ENCODE results near the gene TRAPPC12. TPM values are rescaled to one million over a fixed set of nuclear protein-coding genes. Genes with fewer than 3 reads are reported as not detected.
A peak's percentile ranks its signal among the peaks of the same experiment; 100 is the strongest.

Gene TRAPPC12
- total and polyA plus RNA-seq, 8 donors, result 46.6 to 158 (median 70.7) TPM

- TF ChIP-seq, protein P1, sequence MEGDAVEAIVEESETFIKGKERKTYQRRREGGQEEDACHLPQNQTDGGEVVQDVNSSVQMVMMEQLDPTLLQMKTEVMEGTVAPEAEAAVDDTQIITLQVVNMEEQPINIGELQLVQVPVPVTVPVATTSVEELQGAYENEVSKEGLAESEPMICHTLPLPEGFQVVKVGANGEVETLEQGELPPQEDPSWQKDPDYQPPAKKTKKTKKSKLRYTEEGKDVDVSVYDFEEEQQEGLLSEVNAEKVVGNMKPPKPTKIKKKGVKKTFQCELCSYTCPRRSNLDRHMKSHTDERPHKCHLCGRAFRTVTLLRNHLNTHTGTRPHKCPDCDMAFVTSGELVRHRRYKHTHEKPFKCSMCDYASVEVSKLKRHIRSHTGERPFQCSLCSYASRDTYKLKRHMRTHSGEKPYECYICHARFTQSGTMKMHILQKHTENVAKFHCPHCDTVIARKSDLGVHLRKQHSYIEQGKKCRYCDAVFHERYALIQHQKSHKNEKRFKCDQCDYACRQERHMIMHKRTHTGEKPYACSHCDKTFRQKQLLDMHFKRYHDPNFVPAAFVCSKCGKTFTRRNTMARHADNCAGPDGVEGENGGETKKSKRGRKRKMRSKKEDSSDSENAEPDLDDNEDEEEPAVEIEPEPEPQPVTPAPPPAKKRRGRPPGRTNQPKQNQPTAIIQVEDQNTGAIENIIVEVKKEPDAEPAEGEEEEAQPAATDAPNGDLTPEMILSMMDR (IDR thresholded peaks at IDR 0.05), result no peak
- TF ChIP-seq POLR2A (IDR thresholded peaks at IDR 0.05) (no peak), EP300 (IDR thresholded peaks at IDR 0.05) (no peak), POLR2AphosphoS5 (IDR thresholded peaks at IDR 0.05) (no peak)
- Histone ChIP-seq H3K27me3 (no peaks in the 10 kb centered on the region), H3K9me3 (no peaks in the 10 kb centered on the region), H3K27ac (no peak overlapping the region), H3K36me3 (peaks cover 32 to 87% (median 85%) of the 10 kb centered on the region in 4 donors), H3K4me1 (peaks cover 0 to 17% (median 3%) of the 10 kb centered on the region in 4 donors), H3K4me3 (no peak overlapping the region)
- DNase-seq, result peak in 1 of 2 donors; percentile 18
- intact Hi-C loops (cut with DNase I; ENCODE audit: low total_unique reads), result no loop called here
- 92 to 96% (median 93%) methylated on average over 28 to 30 of the region's 30 CpGs for WGBS, 5 donors
Measured at GRCh38 chr2:3457524-3458395, 78.3 kb downstream of the TRAPPC12 start.

- intact Hi-C loops (cut with DNase I; ENCODE audit: low total_unique reads), result no loop called here
- DNase-seq, result no peak
- H3K27me3 ChIP-seq, result no peaks in the 10 kb centered on the region
- H3K27ac ChIP-seq, result no peak overlapping the region
- peaks cover 28 to 87% (median 85%) of the 10 kb centered on the region in 4 donors for H3K36me3 ChIP-seq
- 86 to 92% (median 89%) methylated on average over 9 to 10 of the region's 10 CpGs for WGBS, 5 donors
- H3K4me3 ChIP-seq, result no peak overlapping the region
- TF ChIP-seq POLR2A (IDR thresholded peaks at IDR 0.05), result no peak
- peaks cover 0 to 11% (median under 1%) of the 10 kb centered on the region in 4 donors for H3K4me1 ChIP-seq
- H3K9me3 ChIP-seq, result no peaks in the 10 kb centered on the region
Measured at GRCh38 chr2:3458396-3459184, 79.1 kb downstream of the TRAPPC12 start.

GRCh38 chr2:3459185-3460015 is 79.9 kb downstream of the TRAPPC12 start:
- no peaks in the 10 kb centered on the region for H3K27me3 ChIP-seq
- 77 to 87% (median 78%) methylated on average over 22 to 25 of the region's 25 CpGs for WGBS, 5 donors
- TF ChIP-seq, protein P1 (IDR thresholded peaks at IDR 0.05), result no peak
- no peak for TF ChIP-seq POLR2A (IDR thresholded peaks at IDR 0.05)
- TF ChIP-seq POLR2AphosphoS5 (IDR thresholded peaks at IDR 0.05), result no peak
- TF ChIP-seq EP300 (IDR thresholded peaks at IDR 0.05), result no peak
- H3K4me3 ChIP-seq, result no peak overlapping the region
- no peak overlapping the region for H3K27ac ChIP-seq
- no peaks in the 10 kb centered on the region for H3K9me3 ChIP-seq
- peaks cover 28 to 87% (median 87%) of the 10 kb centered on the region in 4 donors for H3K36me3 ChIP-seq
- peaks cover 0 to 9% (median 0%) of the 10 kb centered on the region in 4 donors for H3K4me1 ChIP-seq
- DNase-seq, result peak in 1 of 2 donors; percentile 29
- intact Hi-C loops (cut with DNase I; ENCODE audit: low total_unique reads), result no loop called here

DNA sequence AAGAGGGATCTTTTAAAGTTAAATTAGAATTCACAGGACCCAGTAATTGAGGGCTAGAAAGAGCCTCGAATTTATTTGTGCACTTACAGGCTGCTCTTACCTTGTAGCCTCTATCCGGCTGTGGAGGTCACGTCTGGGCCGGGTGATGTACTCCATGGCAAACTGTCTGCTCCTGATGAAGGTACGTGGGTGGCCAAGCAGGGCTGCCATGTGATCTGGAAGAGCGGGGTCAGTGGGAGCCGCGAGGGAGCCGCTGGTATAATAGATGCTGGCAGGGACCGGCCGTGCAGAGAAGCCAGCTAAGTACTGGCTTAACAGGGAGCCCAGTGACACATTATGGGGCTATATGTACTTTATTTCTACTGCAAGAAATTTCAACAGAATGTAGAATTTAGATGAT is 80.7 kb downstream of the TRAPPC12 start:
- TF ChIP-seq, protein P1 (IDR thresholded peaks at IDR 0.05), result no peak
- TF ChIP-seq POLR2A (IDR thresholded peaks at IDR 0.05), result no peak
- no peak for TF ChIP-seq POLR2AphosphoS5 (IDR thresholded peaks at IDR 0.05)
- no peak for TF ChIP-seq EP300 (IDR thresholded peaks at IDR 0.05)
- DNase-seq, result peak in 1 of 2 donors; percentile 23
- peaks cover 0 to 9% (median 0%) of the 10 kb centered on the region in 4 donors for H3K4me1 ChIP-seq
- WGBS, 5 donors, result 85 to 92% (median 88%) methylated on average over 11 of the region's 11 CpGs
- no peak overlapping the region for H3K4me3 ChIP-seq
- no peak overlapping the region for H3K27ac ChIP-seq
- H3K36me3 ChIP-seq, result peaks cover 31 to 88% (median 87%) of the 10 kb centered on the region in 4 donors
- H3K9me3 ChIP-seq, result no peaks in the 10 kb centered on the region
- H3K27me3 ChIP-seq, result no peaks in the 10 kb centered on the region
- intact Hi-C loops (cut with DNase I; ENCODE audit: low total_unique reads), result no loop called here
